SK-N-MC (cell line): Measurements from ENCODE around the gene APOL6.

Experiments
- EZH2 ChIP-seq: fragments of 200-600 bp; sonication (generic); IDR thresholded peaks from one replicate; pipeline ENCODE4 v1.6.1; 2017; ENCODE audit warnings: antibody characterized with exemption
- POLR2AphosphoS5 ChIP-seq: IDR thresholded peaks from 2 replicates; pipeline ENCODE4 v1.6.1; 2012; ENCODE audit warnings: mild to moderate bottlenecking, low read depth, low read length, borderline replicate concordance

DNA sequence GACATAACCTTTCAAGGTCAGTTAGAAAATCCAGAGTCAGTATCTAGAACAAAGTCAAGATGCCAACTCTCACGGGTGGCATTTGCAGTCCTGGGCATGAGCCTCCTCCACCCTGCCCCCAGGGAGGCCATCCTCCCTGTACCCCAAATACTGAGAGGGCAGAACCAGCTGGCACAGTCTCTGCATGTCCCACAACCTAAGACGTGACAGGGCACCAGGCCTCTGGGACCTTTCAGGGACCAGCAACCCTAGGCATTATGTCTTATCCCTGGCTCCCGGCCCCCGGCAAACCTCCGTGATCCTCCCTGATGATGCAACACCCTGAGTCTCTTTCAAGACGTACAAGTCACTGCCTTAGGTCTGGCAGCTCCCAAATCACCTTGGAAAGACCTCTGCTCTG lies 33.1 kb upstream of the APOL6 start:
- TF ChIP-seq POLR2AphosphoS5, result no peak
- no peak for TF ChIP-seq EZH2
